ENCODE results near the gene TYRP1.
A peak's percentile ranks its signal among the peaks of the same experiment; 100 is the strongest.

The TYRP1 gene

GRCh38 chr9:12718482-12719026, 25.4 kb downstream of the TYRP1 start:
- H3K9me3 ChIP-seq: no peaks in the 10 kb centered on the region
- H3K4me1 ChIP-seq: peaks cover 22% of the 10 kb centered on the region
- DNase-seq: peak; percentile 33
- no peak for TF ChIP-seq CTCF (IDR thresholded peaks at IDR 0.05; ENCODE audit: low read depth, low read length)
- no peaks in the 10 kb centered on the region; the same call in 1 of the 2 replicates for H3K27me3 ChIP-seq
- H3K4me3 ChIP-seq (ENCODE audit: low read depth, low read length): peak overlapping the region; percentile 44
- no peaks in the 10 kb centered on the region for H3K36me3 ChIP-seq

- DNase-seq: no peak
- no peak overlapping the region for H3K4me3 ChIP-seq (ENCODE audit: low read depth, low read length)
- no peaks in the 10 kb centered on the region; the same call in 1 of the 2 replicates for H3K27me3 ChIP-seq
- TF ChIP-seq CTCF (IDR thresholded peaks at IDR 0.05; ENCODE audit: low read depth, low read length): peak; percentile 56
- H3K9me3 ChIP-seq: no peaks in the 10 kb centered on the region
- peaks cover 22% of the 10 kb centered on the region for H3K4me1 ChIP-seq
- no peaks in the 10 kb centered on the region for H3K36me3 ChIP-seq
Observed at GRCh38 chr9:12719431-12719830, 26.2 kb downstream of the TYRP1 start.

- no peaks in the 10 kb centered on the region for H3K9me3 ChIP-seq
- DNase-seq: no peak
- no peaks in the 10 kb centered on the region for H3K36me3 ChIP-seq
- H3K27me3 ChIP-seq: no peaks in the 10 kb centered on the region; the same call in 1 of the 2 replicates
- TF ChIP-seq CTCF (IDR thresholded peaks at IDR 0.05; ENCODE audit: low read depth, low read length): no peak
- H3K4me3 ChIP-seq (ENCODE audit: low read depth, low read length): no peak overlapping the region
- peaks cover 22% of the 10 kb centered on the region for H3K4me1 ChIP-seq
Observed at GRCh38 chr9:12720551-12720950, 27.4 kb downstream of the TYRP1 start.

- H3K4me3 ChIP-seq (ENCODE audit: low read depth, low read length): no peak overlapping the region
- peaks cover 16% of the 10 kb centered on the region for H3K4me1 ChIP-seq
- no peak for DNase-seq
- TF ChIP-seq CTCF (IDR thresholded peaks at IDR 0.05; ENCODE audit: low read depth, low read length): no peak
- H3K36me3 ChIP-seq: no peaks in the 10 kb centered on the region
- H3K9me3 ChIP-seq: no peaks in the 10 kb centered on the region
- no peaks in the 10 kb centered on the region; the same call in 1 of the 2 replicates for H3K27me3 ChIP-seq
Observed at GRCh38 chr9:12722131-12722530, 28.9 kb downstream of the TYRP1 start.

GRCh38 chr9:12723409-12724028, 30.3 kb downstream of the TYRP1 start:
- Histone ChIP-seq H3K9me3 (no peaks in the 10 kb centered on the region), H3K4me3 (ENCODE audit: low read depth, low read length) (no peak overlapping the region), H3K27me3 (no peaks in the 10 kb centered on the region; the same call in 1 of the 2 replicates), H3K36me3 (no peaks in the 10 kb centered on the region), H3K4me1 (peaks cover 4% of the 10 kb centered on the region)
- TF ChIP-seq CTCF (IDR thresholded peaks at IDR 0.05; ENCODE audit: low read depth, low read length): peak; percentile 62
- no peak for DNase-seq

- Histone ChIP-seq H3K36me3 (no peaks in the 10 kb centered on the region), H3K4me3 (ENCODE audit: low read depth, low read length) (no peak overlapping the region), H3K4me1 (peaks cover 17% of the 10 kb centered on the region), H3K27me3 (no peaks in the 10 kb centered on the region), H3K9me3 (no peaks in the 10 kb centered on the region)
- DNase-seq: no peak
- TF ChIP-seq CTCF (IDR thresholded peaks at IDR 0.05; ENCODE audit: low read depth, low read length): no peak
Observed at GRCh38 chr9:12726795-12727194, 33.6 kb downstream of the TYRP1 start.
